Astrocyte of the cerebellum (primary cell): Measurements from ENCODE around the gene APOA5.

Experiments
- DNase-seq: peaks from one replicate; pipeline ENCODE4 v3.0.0-alpha.2; 2011; ENCODE audit warnings: low read depth
- H3K4me3 ChIP-seq: 2 replicates; pipeline ENCODE4 v1.5.1; 2011; ENCODE audit warnings: mild to moderate bottlenecking, low read depth, low read length, moderate library complexity
- in situ Hi-C: cut with HindIII; loops from 2 replicates; pipeline ENCODE4 v1.10.0; 2017; ENCODE audit warnings: low sequenced_read_pairs
- TF ChIP-seq, protein P1 (sequence below): IDR thresholded peaks from 2 replicates; pipeline ENCODE4 v1.5.1; 2012; ENCODE audit warnings: low read length, low read depth, moderate library complexity, mild to moderate bottlenecking; ENCODE audit errors: missing control alignments

The APOA5 gene

DNA sequence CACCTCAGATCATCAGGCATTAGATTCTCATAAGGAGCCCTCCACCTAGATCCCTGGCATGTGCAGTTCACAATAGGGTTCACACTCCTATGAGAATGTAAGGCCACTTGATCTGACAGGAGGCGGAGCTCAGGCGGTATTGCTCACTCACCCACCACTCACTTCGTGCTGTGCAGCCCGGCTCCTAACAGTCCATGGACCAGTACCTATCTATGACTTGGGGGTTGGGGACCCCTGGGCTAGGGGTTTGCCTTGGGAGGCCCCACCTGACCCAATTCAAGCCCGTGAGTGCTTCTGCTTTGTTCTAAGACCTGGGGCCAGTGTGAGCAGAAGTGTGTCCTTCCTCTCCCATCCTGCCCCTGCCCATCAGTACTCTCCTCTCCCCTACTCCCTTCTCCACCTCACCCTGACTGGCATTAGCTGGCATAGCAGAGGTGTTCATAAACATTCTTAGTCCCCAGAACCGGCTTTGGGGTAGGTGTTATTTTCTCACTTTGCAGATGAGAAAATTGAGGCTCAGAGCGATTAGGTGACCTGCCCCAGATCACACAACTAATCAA is 40.2 kb upstream of the APOA5 start:
- no peak overlapping the region for H3K4me3 ChIP-seq
- in situ Hi-C loops = no loop called here
- no peak for DNase-seq
- TF ChIP-seq, protein P1, sequence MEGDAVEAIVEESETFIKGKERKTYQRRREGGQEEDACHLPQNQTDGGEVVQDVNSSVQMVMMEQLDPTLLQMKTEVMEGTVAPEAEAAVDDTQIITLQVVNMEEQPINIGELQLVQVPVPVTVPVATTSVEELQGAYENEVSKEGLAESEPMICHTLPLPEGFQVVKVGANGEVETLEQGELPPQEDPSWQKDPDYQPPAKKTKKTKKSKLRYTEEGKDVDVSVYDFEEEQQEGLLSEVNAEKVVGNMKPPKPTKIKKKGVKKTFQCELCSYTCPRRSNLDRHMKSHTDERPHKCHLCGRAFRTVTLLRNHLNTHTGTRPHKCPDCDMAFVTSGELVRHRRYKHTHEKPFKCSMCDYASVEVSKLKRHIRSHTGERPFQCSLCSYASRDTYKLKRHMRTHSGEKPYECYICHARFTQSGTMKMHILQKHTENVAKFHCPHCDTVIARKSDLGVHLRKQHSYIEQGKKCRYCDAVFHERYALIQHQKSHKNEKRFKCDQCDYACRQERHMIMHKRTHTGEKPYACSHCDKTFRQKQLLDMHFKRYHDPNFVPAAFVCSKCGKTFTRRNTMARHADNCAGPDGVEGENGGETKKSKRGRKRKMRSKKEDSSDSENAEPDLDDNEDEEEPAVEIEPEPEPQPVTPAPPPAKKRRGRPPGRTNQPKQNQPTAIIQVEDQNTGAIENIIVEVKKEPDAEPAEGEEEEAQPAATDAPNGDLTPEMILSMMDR = no peak

DNA sequence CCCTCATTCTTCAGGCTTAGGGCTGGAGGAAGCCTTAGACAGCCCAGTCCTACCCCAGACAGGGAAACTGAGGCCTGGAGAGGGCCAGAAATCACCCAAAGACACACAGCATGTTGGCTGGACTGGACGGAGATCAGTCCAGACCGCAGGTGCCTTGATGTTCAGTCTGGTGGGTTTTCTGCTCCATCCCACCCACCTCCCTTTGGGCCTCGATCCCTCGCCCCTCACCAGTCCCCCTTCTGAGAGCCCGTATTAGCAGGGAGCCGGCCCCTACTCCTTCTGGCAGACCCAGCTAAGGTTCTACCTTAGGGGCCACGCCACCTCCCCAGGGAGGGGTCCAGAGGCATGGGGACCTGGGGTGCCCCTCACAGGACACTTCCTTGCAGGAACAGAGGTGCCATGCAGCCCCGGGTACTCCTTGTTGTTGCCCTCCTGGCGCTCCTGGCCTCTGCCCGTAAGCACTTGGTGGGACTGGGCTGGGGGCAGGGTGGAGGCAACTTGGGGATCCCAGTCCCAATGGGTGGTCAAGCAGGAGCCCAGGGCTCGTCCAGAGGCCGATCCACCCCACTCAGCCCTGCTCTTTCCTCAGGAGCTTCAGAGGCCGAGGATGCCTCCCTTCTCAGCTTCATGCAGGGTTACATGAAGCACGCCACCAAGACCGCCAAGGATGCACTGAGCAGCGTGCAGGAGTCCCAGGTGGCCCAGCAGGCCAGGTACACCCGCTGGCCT is 38.7 kb upstream of the APOA5 start:
- DNase-seq = no peak
- no peak overlapping the region for H3K4me3 ChIP-seq
- TF ChIP-seq, protein P1 = no peak
- in situ Hi-C loops = no loop called here

DNA sequence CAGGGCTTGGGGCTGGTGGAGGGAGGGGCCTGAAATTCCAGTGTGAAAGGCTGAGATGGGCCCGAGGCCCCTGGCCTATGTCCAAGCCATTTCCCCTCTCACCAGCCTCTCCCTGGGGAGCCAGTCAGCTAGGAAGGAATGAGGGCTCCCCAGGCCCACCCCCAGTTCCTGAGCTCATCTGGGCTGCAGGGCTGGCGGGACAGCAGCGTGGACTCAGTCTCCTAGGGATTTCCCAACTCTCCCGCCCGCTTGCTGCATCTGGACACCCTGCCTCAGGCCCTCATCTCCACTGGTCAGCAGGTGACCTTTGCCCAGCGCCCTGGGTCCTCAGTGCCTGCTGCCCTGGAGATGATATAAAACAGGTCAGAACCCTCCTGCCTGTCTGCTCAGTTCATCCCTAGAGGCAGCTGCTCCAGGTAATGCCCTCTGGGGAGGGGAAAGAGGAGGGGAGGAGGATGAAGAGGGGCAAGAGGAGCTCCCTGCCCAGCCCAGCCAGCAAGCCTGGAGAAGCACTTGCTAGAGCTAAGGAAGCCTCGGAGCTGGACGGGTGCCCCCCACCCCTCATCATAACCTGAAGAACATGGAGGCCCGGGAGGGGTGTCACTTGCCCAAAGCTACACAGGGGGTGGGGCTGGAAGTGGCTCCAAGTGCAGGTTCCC is 38.0 kb upstream of the APOA5 start, which contains the start of gene APOC3:
Gene APOC3 (plus strand): TSS at position 383 of the 659 bp plus-strand sequence. CDS start 676 bp downstream, outside the sequence.
- no peak for DNase-seq
- no peak within 1 kb of the TSS for H3K4me3 ChIP-seq
- TF ChIP-seq, protein P1 = no peak
- in situ Hi-C loops = no loop called here

DNA sequence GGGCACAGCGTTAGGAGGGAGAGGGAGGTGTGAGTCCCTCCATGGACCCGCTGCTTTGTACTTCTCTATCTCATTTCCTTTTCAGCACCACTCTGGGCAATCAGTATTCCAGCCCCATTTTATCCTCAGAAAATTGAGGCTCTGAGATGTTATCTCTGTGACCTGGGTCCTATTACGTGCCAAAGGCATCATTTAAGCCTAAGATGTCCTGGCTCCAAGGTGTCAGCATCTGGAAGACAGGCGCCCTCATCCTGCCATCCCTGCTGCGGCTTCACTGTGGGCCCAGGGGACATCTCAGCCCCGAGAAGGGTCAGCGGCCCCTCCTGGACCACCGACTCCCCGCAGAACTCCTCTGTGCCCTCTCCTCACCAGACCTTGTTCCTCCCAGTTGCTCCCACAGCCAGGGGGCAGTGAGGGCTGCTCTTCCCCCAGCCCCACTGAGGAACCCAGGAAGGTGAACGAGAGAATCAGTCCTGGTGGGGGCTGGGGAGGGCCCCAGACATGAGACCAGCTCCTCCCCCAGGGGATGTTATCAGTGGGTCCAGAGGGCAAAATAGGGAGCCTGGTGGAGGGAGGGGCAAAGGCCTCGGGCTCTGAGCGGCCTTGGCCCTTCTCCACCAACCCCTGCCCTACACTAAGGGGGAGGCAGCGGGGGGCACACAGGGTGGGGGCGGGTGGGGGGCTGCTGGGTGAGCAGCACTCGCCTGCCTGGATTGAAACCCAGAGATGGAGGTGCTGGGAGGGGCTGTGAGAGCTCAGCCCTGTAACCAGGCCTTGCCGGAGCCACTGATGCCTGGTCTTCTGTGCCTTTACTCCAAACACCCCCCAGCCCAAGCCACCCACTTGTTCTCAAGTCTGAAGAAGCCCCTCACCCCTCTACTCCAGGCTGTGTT is 37.2 kb upstream of the APOA5 start:
- H3K4me3 ChIP-seq = no peak overlapping the region
- no peak for DNase-seq
- in situ Hi-C loops = no loop called here
- TF ChIP-seq, protein P1 = no peak

DNA sequence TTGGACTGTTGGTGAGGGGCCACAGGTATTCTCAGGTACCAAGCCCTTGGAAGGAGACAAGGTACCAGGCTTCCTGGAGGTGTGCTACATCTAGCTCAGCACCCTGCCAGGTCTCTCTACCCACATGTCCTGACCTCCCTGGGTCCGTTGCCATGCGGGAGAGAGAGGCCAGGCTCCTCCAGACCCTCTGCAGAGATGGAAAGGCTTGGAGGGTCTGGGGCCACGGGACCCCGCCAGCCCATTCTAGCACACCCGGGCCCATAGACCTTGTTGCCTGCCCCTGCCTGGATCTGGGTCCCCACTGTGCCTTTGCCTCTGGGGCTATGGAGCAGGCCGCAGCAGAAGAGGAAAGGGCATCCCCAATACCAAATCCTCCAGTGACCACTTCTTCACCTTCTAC is 35.8 kb upstream of the APOA5 start:
- in situ Hi-C loops = no loop called here
- H3K4me3 ChIP-seq = no peak overlapping the region
- TF ChIP-seq, protein P1 = no peak
- no peak for DNase-seq

DNA sequence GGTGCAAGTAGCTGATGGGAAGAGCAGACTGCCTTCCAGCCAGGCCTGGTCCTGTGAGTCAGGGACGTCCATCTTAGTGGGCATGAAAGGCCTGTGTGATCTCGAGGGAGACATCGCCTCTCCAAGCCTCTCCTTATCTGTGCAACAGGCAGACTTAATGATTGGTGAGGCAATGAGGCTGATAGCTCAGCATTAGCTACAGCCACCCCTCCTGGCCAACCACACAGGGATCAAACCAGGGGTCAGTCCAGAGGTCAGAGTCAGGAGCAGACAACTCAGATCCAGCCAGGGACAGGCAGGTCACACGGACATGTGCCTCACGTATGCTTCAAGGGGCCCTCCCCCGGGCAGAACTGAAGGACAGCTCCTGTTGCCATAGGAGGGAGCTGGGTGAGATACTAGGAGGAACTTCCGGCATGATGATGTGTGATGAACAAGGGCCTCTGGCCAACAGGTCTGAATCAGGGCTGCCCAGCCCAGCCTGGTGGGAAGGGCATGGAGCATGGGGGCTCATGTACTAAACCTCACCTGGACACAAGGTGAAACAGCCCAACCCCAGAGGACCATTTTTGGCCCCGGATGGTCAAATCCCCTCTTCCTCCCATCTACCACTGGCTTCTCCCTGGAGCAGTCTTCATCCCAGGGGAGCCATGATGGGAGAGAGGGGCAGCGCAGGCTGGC is 35.2 kb upstream of the APOA5 start:
- TF ChIP-seq, protein P1 = no peak
- H3K4me3 ChIP-seq = no peak overlapping the region
- in situ Hi-C loops = no loop called here
- DNase-seq = no peak
